Measurements from ENCODE around the gene CEP162. TPM values are rescaled to one million over a fixed set of nuclear protein-coding genes. Genes with fewer than 3 reads are reported as not detected.

CEP162 gene
- total and polyA plus RNA-seq, 2 experiments from 2014 or later = 9.2 to 15.4 TPM

DNA sequence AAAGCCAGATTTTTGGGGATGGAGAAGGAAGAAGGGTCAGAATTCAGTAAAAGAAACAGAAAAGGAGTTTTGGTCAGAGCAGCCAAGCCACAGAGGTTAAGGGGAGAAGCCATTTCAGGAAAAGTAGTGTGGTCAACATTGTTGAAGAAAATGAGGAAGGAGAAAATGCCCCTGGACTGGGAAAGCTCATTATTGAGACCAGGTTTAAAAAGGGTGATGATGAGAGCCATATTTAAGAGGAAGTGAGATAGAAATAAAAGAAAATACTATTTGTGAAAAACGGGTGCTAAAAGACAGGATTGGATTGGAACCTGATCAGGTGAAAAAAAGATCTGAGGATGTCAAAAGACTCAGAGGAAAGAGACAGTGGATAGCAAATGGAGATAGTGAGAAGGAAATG lies 75.8 kb downstream of the CEP162 start (continued):
- TF ChIP-seq, protein P1, sequence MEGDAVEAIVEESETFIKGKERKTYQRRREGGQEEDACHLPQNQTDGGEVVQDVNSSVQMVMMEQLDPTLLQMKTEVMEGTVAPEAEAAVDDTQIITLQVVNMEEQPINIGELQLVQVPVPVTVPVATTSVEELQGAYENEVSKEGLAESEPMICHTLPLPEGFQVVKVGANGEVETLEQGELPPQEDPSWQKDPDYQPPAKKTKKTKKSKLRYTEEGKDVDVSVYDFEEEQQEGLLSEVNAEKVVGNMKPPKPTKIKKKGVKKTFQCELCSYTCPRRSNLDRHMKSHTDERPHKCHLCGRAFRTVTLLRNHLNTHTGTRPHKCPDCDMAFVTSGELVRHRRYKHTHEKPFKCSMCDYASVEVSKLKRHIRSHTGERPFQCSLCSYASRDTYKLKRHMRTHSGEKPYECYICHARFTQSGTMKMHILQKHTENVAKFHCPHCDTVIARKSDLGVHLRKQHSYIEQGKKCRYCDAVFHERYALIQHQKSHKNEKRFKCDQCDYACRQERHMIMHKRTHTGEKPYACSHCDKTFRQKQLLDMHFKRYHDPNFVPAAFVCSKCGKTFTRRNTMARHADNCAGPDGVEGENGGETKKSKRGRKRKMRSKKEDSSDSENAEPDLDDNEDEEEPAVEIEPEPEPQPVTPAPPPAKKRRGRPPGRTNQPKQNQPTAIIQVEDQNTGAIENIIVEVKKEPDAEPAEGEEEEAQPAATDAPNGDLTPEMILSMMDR (conservative IDR thresholded peaks at IDR 0.05; ENCODE audit: low read depth in 2 of 2) = no peak
- TF ChIP-seq ZNF114 (CRISPR knock-in tag; IDR thresholded peaks at IDR 0.05) (no peak), JUNB (IDR thresholded peaks at IDR 0.05; ENCODE audit: unreplicated experiment) (no peak)
- TF ChIP-seq, protein P2, sequence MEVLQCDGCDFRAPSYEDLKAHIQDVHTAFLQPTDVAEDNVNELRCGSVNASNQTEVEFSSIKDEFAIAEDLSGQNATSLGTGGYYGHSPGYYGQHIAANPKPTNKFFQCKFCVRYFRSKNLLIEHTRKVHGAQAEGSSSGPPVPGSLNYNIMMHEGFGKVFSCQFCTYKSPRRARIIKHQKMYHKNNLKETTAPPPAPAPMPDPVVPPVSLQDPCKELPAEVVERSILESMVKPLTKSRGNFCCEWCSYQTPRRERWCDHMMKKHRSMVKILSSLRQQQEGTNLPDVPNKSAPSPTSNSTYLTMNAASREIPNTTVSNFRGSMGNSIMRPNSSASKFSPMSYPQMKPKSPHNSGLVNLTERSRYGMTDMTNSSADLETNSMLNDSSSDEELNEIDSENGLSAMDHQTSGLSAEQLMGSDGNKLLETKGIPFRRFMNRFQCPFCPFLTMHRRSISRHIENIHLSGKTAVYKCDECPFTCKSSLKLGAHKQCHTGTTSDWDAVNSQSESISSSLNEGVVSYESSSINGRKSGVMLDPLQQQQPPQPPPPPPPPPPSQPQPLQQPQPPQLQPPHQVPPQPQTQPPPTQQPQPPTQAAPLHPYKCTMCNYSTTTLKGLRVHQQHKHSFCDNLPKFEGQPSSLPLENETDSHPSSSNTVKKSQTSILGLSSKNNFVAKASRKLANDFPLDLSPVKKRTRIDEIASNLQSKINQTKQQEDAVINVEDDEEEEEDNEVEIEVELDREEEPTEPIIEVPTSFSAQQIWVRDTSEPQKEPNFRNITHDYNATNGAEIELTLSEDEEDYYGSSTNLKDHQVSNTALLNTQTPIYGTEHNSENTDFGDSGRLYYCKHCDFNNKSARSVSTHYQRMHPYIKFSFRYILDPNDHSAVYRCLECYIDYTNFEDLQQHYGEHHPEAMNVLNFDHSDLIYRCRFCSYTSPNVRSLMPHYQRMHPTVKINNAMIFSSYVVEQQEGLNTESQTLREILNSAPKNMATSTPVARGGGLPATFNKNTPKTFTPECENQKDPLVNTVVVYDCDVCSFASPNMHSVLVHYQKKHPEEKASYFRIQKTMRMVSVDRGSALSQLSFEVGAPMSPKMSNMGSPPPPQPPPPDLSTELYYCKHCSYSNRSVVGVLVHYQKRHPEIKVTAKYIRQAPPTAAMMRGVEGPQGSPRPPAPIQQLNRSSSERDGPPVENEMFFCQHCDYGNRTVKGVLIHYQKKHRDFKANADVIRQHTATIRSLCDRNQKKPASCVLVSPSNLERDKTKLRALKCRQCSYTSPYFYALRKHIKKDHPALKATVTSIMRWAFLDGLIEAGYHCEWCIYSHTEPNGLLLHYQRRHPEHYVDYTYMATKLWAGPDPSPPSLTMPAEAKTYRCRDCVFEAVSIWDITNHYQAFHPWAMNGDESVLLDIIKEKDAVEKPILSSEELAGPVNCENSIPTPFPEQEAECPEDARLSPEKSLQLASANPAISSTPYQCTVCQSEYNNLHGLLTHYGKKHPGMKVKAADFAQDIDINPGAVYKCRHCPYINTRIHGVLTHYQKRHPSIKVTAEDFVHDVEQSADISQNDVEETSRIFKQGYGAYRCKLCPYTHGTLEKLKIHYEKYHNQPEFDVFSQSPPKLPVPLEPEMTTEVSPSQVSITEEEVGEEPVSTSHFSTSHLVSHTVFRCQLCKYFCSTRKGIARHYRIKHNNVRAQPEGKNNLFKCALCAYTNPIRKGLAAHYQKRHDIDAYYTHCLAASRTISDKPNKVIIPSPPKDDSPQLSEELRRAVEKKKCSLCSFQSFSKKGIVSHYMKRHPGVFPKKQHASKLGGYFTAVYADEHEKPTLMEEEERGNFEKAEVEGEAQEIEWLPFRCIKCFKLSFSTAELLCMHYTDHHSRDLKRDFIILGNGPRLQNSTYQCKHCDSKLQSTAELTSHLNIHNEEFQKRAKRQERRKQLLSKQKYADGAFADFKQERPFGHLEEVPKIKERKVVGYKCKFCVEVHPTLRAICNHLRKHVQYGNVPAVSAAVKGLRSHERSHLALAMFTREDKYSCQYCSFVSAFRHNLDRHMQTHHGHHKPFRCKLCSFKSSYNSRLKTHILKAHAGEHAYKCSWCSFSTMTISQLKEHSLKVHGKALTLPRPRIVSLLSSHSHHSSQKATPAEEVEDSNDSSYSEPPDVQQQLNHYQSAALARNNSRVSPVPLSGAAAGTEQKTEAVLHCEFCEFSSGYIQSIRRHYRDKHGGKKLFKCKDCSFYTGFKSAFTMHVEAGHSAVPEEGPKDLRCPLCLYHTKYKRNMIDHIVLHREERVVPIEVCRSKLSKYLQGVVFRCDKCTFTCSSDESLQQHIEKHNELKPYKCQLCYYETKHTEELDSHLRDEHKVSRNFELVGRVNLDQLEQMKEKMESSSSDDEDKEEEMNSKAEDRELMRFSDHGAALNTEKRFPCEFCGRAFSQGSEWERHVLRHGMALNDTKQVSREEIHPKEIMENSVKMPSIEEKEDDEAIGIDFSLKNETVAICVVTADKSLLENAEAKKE (CRISPR knock-in tag; IDR thresholded peaks at IDR 0.05) = no peak

DNA sequence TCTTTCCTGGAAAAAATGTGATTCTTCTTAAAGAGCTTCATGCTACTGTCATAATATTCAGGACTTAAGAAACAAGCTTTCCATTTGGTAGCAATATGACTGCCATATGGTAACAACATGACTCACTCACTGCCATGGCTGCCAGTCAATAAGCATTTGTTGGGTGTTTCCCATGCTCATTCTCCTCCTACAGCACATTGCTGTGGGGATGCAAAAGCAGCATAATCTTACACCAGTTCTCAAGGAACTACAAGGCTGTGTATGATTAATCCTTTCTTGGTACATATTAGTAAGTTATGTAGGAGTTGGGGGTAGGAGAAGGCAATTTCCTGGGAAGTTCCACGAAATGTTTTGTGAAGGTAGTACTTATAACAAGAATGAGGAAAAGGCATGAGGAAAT lies 76.7 kb downstream of the CEP162 start:
- Histone ChIP-seq H3K9me2 (ENCODE audit: insufficient read depth) (no peaks in the 10 kb centered on the region), H2AFZ (no peak overlapping the region), H3F3A (replicated peaks; ENCODE audit: low read depth) (no peaks in the 10 kb centered on the region), H3K36me3 (ENCODE audit: insufficient read depth) (peaks cover 8% of the 10 kb centered on the region), H3K4me1 (ENCODE audit: insufficient read depth) (no peaks in the 10 kb centered on the region), H3K4me2 (no peak overlapping the region), H4K20me1 (replicated peaks; ENCODE audit: insufficient read depth) (no peaks in the 10 kb centered on the region), H3K4me3 (no peak overlapping the region), H3K27ac (ENCODE audit: low read depth) (no peak overlapping the region), H3K79me2 (replicated peaks; ENCODE audit: insufficient read depth) (no peaks in the 10 kb centered on the region), H3K27me3 (ENCODE audit: insufficient read depth) (no peaks in the 10 kb centered on the region)
- no peaks in the 10 kb centered on the region for H3K9me3 Mint-ChIP-seq
- no peak for DNase-seq (ENCODE audit: low spot score)
- H3K36me3 Mint-ChIP-seq (ENCODE audit: low read depth) = peaks cover 6% of the 10 kb centered on the region; the same call in 1 of the 3 replicates
- H3K27ac Mint-ChIP-seq = 0 out of 2 replicates have a peak overlapping the region, but pooled peaks have one; percentile 6
- no peak overlapping the region for H3K4me3 Mint-ChIP-seq
- H3K4me1 Mint-ChIP-seq = no peaks in the 10 kb centered on the region
- H3K27me3 Mint-ChIP-seq (ENCODE audit: insufficient read depth, low read depth, poor library complexity) = no peaks in the 10 kb centered on the region
- ATAC-seq = no peak
- no peak for TF ChIP-seq EZH2 (IDR thresholded peaks at IDR 0.05; ENCODE audit: low read depth, unreplicated experiment)
- TF ChIP-seq NANOG (IDR thresholded peaks at IDR 0.05; ENCODE audit: borderline replicate concordance) = no peak
- TF ChIP-seq ZNF331 (CRISPR knock-in tag; IDR thresholded peaks at IDR 0.05; ENCODE audit: low read depth) = no peak
- TF ChIP-seq, protein P2 (CRISPR knock-in tag; IDR thresholded peaks at IDR 0.05) = no peak
- no peak for TF ChIP-seq CREB1 (CRISPR knock-in tag; IDR thresholded peaks at IDR 0.05; ENCODE audit: low read depth)
- TF ChIP-seq ZNF114 (CRISPR knock-in tag; IDR thresholded peaks at IDR 0.05) = no peak
